Mesendoderm (in vitro differentiated cells): ENCODE measurements around the gene FRMD5.

Experiments used
- DNase-seq: peaks from one replicate; pipeline ENCODE4 v3.0.0; 2013
- H2AK5ac ChIP-seq: 2 replicates; pipeline ENCODE4 v1.6.1; 2013; ENCODE audit warnings: low read length, inconsistent platforms
- H2BK120ac ChIP-seq: 2 replicates; pipeline ENCODE4 v1.6.1; 2013; ENCODE audit warnings: low read depth, mild to moderate bottlenecking, low read length, moderate library complexity, mixed read lengths
- H2BK15ac ChIP-seq: replicated peaks from 2 replicates; pipeline ENCODE4 v1.6.1; 2013; ENCODE audit warnings: low read depth, mild to moderate bottlenecking, moderate library complexity
- H2BK5ac ChIP-seq: 2 replicates; pipeline ENCODE4 v1.6.1; 2013; ENCODE audit warnings: low read length, inconsistent platforms
- H3K18ac ChIP-seq: 2 replicates; pipeline ENCODE4 v1.6.1; 2013; ENCODE audit warnings: mild to moderate bottlenecking, low read length, mixed read lengths
- H3K23ac ChIP-seq: one replicate; pipeline ENCODE4 v1.6.1; 2013; ENCODE audit warnings: low read length
- H3K27ac ChIP-seq: 2 replicates; pipeline ENCODE4 v1.5.1; 2013; ENCODE audit warnings: low read depth, mild to moderate bottlenecking, inconsistent platforms, low read length, moderate library complexity
- H3K27me3 ChIP-seq: 2 replicates; pipeline ENCODE4 v1.6.1; 2013; ENCODE audit warnings: low read length, control low read depth, mild to moderate bottlenecking, inconsistent platforms; ENCODE audit not compliant: insufficient read depth, poor library complexity
- H3K36me3 ChIP-seq: 2 replicates; pipeline ENCODE4 v1.6.1; 2013; ENCODE audit warnings: low read length, inconsistent platforms; ENCODE audit not compliant: control insufficient read depth, insufficient read depth
- H3K4ac ChIP-seq: one replicate; pipeline ENCODE4 v1.6.1; 2013; ENCODE audit warnings: low read depth, mild to moderate bottlenecking, low read length, moderate library complexity
- H3K4me1 ChIP-seq: 2 replicates; pipeline ENCODE4 v1.6.1; 2013; ENCODE audit warnings: low read depth, low read length, inconsistent platforms; ENCODE audit not compliant: control insufficient read depth
- H3K4me2 ChIP-seq: 2 replicates; pipeline ENCODE4 v1.6.1; 2013; ENCODE audit warnings: low read length
- H3K4me3 ChIP-seq: 2 replicates; pipeline ENCODE4 v1.5.1; 2013; ENCODE audit warnings: mild to moderate bottlenecking, low read length
- H3K56ac ChIP-seq: one replicate; pipeline ENCODE4 v1.6.1; 2013; ENCODE audit warnings: low read length
- H3K79me1 ChIP-seq: 2 replicates; pipeline ENCODE4 v1.6.1; 2013; ENCODE audit warnings: low read length, inconsistent platforms
- H3K79me2 ChIP-seq: 2 replicates; pipeline ENCODE4 v1.6.1; 2013; ENCODE audit warnings: mild to moderate bottlenecking, low read length; ENCODE audit not compliant: control insufficient read depth, insufficient read depth
- H3K9ac ChIP-seq: 2 replicates; pipeline ENCODE4 v1.6.1; 2013; ENCODE audit warnings: low read length, inconsistent platforms
- H4K5ac ChIP-seq: one replicate; pipeline ENCODE4 v1.6.1; 2013; ENCODE audit warnings: low read length
- H4K8ac ChIP-seq: one replicate; pipeline ENCODE4 v1.6.1; 2013; ENCODE audit warnings: low read depth, mild to moderate bottlenecking, control low read depth, low read length, moderate library complexity
- WGBS: extraction: QIAGEN DNeasy Blood & Tissue Kit; methylation state at CpG from one replicate; pipeline ENCODE4 v1.1.7; 2013; ENCODE audit warnings: low lambda C conversion rate, missing lambda C conversion rate; ENCODE audit not compliant: insufficient coverage; ENCODE audit errors: extremely low coverage; 5-methylcytosine and 5-hydroxymethylcytosine counted together

FRMD5 gene

DNA sequence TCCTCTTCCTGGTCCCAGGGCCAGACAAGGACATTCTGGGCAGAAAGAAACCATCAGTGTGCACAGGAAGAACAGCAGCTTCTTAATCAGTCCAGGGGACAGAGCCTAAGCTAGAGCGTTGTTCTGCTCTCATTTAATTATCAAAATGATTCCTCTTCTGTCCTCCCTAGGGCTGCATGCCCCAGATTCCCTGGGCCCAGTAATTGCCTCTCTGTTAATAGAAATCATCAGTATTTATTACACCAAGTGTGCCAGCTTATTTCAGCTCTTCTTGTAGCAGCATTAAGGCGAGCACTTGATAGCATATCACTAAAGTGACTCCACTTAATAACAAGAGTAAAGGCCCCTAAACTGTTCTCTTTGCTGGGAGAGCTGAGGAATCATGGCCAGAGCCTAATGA is 296.2 kb downstream of the FRMD5 start:
- Histone ChIP-seq H3K23ac (no peak overlapping the region), H3K79me2 (no peaks in the 10 kb centered on the region), H2AK5ac (no peak overlapping the region), H3K4ac (no peak overlapping the region), H3K18ac (no peak overlapping the region), H2BK120ac (no peak overlapping the region), H3K4me1 (peaks cover 5% of the 10 kb centered on the region), H2BK15ac (no peak overlapping the region), H3K4me2 (no peak overlapping the region), H3K27ac (no peak overlapping the region), H4K5ac (no peak overlapping the region), H2BK5ac (no peak overlapping the region), H3K56ac (no peak overlapping the region), H4K8ac (no peak overlapping the region), H3K79me1 (no peaks in the 10 kb centered on the region), H3K4me3 (no peak overlapping the region), H3K9ac (no peak overlapping the region), H3K27me3 (no peaks in the 10 kb centered on the region), H3K36me3 (no peaks in the 10 kb centered on the region)
- WGBS = no CpG with 5 or more reads among the region's 2 CpGs
- no peak for DNase-seq

DNA sequence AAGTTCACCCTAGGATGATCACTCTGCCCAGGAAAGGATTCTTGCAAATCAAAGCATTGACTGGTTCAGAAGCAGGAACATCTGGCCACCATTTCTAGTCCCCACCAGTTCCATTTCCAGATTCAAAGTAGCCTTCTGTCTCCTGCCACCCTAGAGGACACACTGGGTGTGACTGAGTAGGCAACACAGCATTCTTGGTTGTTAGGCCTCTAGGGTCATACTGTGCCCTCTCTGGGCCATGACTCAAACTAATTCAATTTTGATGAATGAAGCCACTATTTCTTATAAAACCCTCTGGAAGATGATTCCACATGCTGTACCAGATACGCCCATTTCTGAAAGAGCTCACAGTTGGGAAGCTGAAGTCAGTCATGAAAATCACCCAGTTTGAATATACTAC is 298.5 kb downstream of the FRMD5 start:
- Histone ChIP-seq H3K27ac (no peak overlapping the region), H3K79me1 (no peaks in the 10 kb centered on the region), H3K23ac (no peak overlapping the region), H3K36me3 (no peaks in the 10 kb centered on the region), H3K18ac (no peak overlapping the region), H3K56ac (no peak overlapping the region), H2AK5ac (no peak overlapping the region), H2BK120ac (no peak overlapping the region), H4K5ac (no peak overlapping the region), H3K9ac (no peak overlapping the region), H2BK15ac (no peak overlapping the region), H3K4ac (no peak overlapping the region), H3K79me2 (no peaks in the 10 kb centered on the region), H3K4me1 (peaks cover 4% of the 10 kb centered on the region), H2BK5ac (no peak overlapping the region), H3K4me2 (no peak overlapping the region), H4K8ac (no peak overlapping the region), H3K27me3 (no peaks in the 10 kb centered on the region), H3K4me3 (no peak overlapping the region)
- WGBS = no CpG with 5 or more reads among the region's 1 CpG
- DNase-seq = no peak

DNA sequence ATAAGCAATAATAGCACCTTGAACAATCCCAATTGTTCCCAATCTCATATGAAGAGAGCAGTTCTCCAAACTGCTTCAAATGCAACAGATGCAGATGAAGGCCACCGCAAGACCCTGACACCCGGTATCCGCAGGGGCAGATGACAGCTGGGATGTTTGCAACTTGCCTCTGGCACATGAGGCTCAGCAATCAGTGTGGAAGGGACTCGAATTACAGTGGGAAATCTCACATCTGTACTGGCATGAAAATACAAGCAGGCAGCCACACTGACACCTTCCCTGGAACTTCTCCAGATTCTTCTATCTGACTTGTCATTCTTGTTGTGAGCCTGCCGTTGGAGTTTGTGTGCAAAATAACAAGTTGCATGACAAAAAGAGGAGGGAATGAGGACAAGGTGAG is 299.5 kb downstream of the FRMD5 start:
- no CpG with 5 or more reads among the region's 5 CpGs for WGBS

DNA sequence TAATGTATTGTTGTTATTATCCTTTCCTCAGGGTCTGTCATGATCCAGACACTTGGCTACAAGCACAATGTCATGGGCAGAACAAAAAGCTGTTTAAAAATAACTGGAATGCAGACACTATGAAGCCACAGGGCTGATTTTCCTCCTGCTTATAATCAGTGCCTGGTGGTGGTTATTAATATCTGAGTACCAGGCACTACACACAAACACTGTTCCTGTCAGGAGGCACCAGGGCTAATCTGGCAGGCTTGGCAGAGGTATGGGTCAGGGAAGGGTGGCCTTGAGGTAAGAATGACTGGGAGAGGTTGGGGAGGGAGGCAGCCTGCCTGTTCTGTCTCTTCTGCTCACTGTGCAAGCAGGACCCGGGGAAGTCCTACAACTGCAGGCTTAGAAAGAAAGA is 301.1 kb downstream of the FRMD5 start:
- Histone ChIP-seq H3K4me2 (no peak overlapping the region), H3K27ac (no peak overlapping the region), H3K36me3 (no peaks in the 10 kb centered on the region), H2BK15ac (no peak overlapping the region), H3K79me1 (no peaks in the 10 kb centered on the region), H4K8ac (no peak overlapping the region), H2BK5ac (no peak overlapping the region), H3K79me2 (no peaks in the 10 kb centered on the region), H3K56ac (no peak overlapping the region), H3K4ac (no peak overlapping the region), H3K18ac (no peak overlapping the region), H4K5ac (no peak overlapping the region), H3K27me3 (no peaks in the 10 kb centered on the region), H3K4me3 (no peak overlapping the region), H2AK5ac (no peak overlapping the region), H3K4me1 (no peaks in the 10 kb centered on the region), H3K9ac (no peak overlapping the region), H2BK120ac (no peak overlapping the region), H3K23ac (no peak overlapping the region)
- no CpG with 5 or more reads among the region's 1 CpG for WGBS
- no peak for DNase-seq

More for the DNA sequence above, 299.5 kb downstream of the FRMD5 start:
- no peak overlapping the region for H3K4ac ChIP-seq
- H2BK5ac ChIP-seq = no peak overlapping the region
- H3K79me1 ChIP-seq = no peaks in the 10 kb centered on the region
- no peak overlapping the region for H3K4me3 ChIP-seq
- H2BK15ac ChIP-seq = no peak overlapping the region
- no peak overlapping the region for H3K18ac ChIP-seq
- H3K9ac ChIP-seq = no peak overlapping the region
- no peak overlapping the region for H4K5ac ChIP-seq
- no peak for DNase-seq
- no peak overlapping the region for H2AK5ac ChIP-seq
- H3K4me1 ChIP-seq = no peaks in the 10 kb centered on the region
- no peaks in the 10 kb centered on the region for H3K36me3 ChIP-seq
- H3K4me2 ChIP-seq = no peak overlapping the region
- no peak overlapping the region for H4K8ac ChIP-seq
- H3K23ac ChIP-seq = no peak overlapping the region
- H3K27ac ChIP-seq = no peak overlapping the region
- no peaks in the 10 kb centered on the region for H3K79me2 ChIP-seq
- H3K27me3 ChIP-seq = no peaks in the 10 kb centered on the region
- no peak overlapping the region for H3K56ac ChIP-seq
- H2BK120ac ChIP-seq = no peak overlapping the region

DNA sequence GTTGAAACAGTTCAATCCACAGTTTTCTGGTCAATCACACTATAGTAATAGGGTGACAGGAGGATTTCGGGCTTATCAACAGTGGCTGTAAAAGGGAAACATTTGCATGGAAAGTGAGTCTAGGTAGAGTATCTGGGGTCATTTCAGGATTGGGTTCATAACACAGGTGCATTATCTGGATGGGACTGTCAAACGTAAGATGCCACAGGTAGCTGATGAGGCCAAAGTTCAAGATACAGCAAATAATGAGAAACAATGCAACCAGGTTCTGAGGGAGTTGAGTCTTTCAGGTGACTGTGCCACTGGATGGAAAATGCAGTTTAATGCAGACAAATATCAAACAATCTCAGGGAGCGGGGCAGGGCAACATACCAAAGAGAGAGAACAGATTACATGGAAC is 306.0 kb downstream of the FRMD5 start:
- no peak overlapping the region for H3K9ac ChIP-seq
- no peak overlapping the region for H2AK5ac ChIP-seq
- no peak overlapping the region for H2BK15ac ChIP-seq
- no peak overlapping the region for H3K4me3 ChIP-seq
- H3K4me1 ChIP-seq = no peaks in the 10 kb centered on the region
- H4K8ac ChIP-seq = no peak overlapping the region
- no peak overlapping the region for H2BK5ac ChIP-seq
- no peak overlapping the region for H3K56ac ChIP-seq
- no peaks in the 10 kb centered on the region for H3K79me1 ChIP-seq
- H3K18ac ChIP-seq = no peak overlapping the region
- no peak overlapping the region for H3K27ac ChIP-seq
- DNase-seq = no peak
- no peak overlapping the region for H4K5ac ChIP-seq
- WGBS = no CpG with 5 or more reads among the region's 3 CpGs
- no peak overlapping the region for H3K4me2 ChIP-seq
- no peaks in the 10 kb centered on the region for H3K79me2 ChIP-seq
- no peak overlapping the region for H3K4ac ChIP-seq
- no peaks in the 10 kb centered on the region for H3K27me3 ChIP-seq
- no peaks in the 10 kb centered on the region for H3K36me3 ChIP-seq
- H3K23ac ChIP-seq = no peak overlapping the region
- no peak overlapping the region for H2BK120ac ChIP-seq

DNA sequence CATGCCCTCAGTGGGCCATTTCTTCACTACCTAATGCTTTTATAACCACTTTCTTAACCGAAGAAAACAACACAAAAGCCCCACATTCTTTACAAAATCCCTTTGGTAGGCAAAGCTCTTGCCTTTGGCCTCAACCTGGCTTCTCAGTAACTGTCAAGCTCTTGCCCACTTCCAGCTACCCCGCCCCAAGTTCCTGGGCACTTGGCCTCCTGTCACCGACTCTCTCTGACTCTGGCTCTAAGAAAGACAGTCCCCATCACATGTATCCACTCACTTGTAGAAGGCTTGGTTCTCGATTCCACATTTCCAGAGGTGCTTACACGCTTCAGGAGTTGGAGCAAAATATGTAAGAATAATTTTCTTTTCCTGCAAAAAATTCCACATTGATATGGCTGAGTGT is 307.2 kb downstream of the FRMD5 start:
- Histone ChIP-seq H2BK15ac (no peak overlapping the region), H2BK120ac (no peak overlapping the region), H3K9ac (no peak overlapping the region), H3K23ac (no peak overlapping the region), H3K56ac (no peak overlapping the region), H3K27me3 (no peaks in the 10 kb centered on the region), H3K4ac (no peak overlapping the region), H3K79me2 (no peaks in the 10 kb centered on the region), H4K5ac (no peak overlapping the region), H2BK5ac (no peak overlapping the region), H3K36me3 (peaks cover 2% of the 10 kb centered on the region), H2AK5ac (no peak overlapping the region), H3K27ac (no peak overlapping the region), H3K4me1 (no peaks in the 10 kb centered on the region), H3K18ac (no peak overlapping the region), H3K79me1 (no peaks in the 10 kb centered on the region), H4K8ac (no peak overlapping the region), H3K4me2 (no peak overlapping the region), H3K4me3 (no peak overlapping the region)
- WGBS = no CpG with 5 or more reads among the region's 5 CpGs
- no peak for DNase-seq
